Measurements from ENCODE around the gene BDH1.
"Not testable (repeated sequence)": the region's sequence is repeated elsewhere in the genome, so short reads cannot be mapped to it uniquely, and the experiment has no call there.

Gene BDH1

DNA sequence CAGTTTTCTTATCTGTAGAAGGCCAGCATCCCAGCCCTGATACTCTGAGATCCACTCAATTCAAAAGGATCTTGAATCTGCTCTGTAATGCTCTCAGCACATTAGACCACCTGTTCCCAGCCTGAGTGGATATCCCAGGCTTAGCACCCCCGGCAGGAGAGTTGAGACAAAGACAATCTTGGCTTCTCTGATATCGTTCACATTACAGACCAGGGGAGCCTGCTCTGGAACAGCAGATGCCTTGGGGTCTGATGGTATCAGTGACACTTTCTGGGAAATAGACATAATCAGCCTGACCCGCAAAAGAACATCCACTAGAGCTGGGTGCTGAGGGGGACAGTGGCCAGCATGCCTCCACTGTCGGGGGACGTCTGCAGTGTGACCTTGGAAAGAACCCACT is 70.6 kb downstream of the BDH1 start:
- TF ChIP-seq POLR2A (IDR thresholded peaks at IDR 0.05; ENCODE audit: extremely low read depth, insufficient read length) (no peak), MYC (IDR thresholded peaks at IDR 0.05; ENCODE audit: low read depth, low read length) (no peak)
- TF ChIP-seq, protein P1, sequence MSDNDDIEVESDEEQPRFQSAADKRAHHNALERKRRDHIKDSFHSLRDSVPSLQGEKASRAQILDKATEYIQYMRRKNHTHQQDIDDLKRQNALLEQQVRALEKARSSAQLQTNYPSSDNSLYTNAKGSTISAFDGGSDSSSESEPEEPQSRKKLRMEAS (IDR thresholded peaks at IDR 0.05; ENCODE audit: low read depth, low read length), result no peak
- TF ChIP-seq, protein P2, sequence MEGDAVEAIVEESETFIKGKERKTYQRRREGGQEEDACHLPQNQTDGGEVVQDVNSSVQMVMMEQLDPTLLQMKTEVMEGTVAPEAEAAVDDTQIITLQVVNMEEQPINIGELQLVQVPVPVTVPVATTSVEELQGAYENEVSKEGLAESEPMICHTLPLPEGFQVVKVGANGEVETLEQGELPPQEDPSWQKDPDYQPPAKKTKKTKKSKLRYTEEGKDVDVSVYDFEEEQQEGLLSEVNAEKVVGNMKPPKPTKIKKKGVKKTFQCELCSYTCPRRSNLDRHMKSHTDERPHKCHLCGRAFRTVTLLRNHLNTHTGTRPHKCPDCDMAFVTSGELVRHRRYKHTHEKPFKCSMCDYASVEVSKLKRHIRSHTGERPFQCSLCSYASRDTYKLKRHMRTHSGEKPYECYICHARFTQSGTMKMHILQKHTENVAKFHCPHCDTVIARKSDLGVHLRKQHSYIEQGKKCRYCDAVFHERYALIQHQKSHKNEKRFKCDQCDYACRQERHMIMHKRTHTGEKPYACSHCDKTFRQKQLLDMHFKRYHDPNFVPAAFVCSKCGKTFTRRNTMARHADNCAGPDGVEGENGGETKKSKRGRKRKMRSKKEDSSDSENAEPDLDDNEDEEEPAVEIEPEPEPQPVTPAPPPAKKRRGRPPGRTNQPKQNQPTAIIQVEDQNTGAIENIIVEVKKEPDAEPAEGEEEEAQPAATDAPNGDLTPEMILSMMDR (IDR thresholded peaks at IDR 0.05; ENCODE audit: low read depth, low read length), result no peak
- no peak overlapping the region for H3K4me3 ChIP-seq (ENCODE audit: low read depth, low read length)
- no peak for DNase-seq (ENCODE audit: low read depth)

DNA sequence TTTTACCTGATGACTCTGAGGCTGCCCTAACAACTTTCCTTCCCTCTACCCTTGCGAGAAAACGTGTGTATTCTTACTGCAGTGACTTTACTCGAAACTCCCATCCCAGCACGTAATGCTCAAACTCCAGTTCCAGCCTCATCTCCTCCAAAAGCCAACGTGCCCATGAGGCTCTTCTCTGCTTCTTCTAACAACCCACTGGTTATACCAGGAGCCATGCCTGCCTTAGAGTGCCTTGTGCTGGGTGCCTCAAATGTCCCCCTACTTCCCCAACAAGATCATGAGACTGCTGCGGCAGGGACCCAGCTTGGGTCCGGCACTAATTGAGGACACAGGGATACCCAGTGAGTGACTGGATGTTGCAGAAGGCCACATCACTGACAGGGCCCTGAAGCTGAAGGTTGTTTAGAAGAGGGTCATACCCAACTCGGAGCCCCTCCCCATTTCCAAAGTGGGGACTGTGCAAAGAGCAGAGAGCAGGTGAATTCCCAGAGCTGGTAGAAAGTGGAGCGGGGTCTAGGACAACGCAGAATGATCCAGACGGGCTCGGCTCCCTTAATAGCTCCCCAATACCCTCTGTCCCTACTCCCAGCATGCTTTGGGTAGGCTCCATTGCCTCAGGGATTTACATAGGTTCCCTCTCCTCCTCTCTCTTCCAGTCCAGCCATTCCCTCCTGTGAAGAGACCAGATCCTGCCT is 71.4 kb downstream of the BDH1 start:
- DNase-seq (ENCODE audit: low read depth), result no peak
- H3K4me3 ChIP-seq (ENCODE audit: low read depth, low read length), result no peak overlapping the region
- TF ChIP-seq, protein P2 (IDR thresholded peaks at IDR 0.05; ENCODE audit: low read depth, low read length), result no peak
- TF ChIP-seq MYC (IDR thresholded peaks at IDR 0.05; ENCODE audit: low read depth, low read length) (no peak), POLR2A (IDR thresholded peaks at IDR 0.05; ENCODE audit: extremely low read depth, insufficient read length) (no peak)
- TF ChIP-seq, protein P1 (IDR thresholded peaks at IDR 0.05; ENCODE audit: low read depth, low read length), result no peak

DNA sequence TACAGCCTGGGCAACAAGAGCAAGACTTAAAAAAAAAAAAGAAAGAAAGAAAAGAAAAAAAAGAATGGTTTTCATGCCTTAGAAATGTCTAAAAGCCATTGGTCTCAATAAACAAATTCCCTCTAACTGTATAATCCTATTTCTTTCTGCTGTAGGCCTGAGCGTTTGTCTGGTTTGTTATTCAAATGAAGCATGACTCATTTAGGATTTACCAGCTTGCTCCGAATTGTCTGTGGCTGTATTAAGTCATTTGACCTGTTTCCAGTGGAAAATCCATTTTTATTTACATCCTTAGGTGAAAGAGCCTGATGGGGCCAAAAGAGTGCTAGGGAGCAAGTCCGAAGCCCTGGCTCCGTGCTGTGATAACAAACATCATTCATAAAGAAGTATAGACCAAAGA is 73.8 kb downstream of the BDH1 start:
- H3K4me3 ChIP-seq (ENCODE audit: low read depth, low read length), result no peak overlapping the region
- no peak for DNase-seq (ENCODE audit: low read depth)
- no peak for TF ChIP-seq POLR2A (IDR thresholded peaks at IDR 0.05; ENCODE audit: extremely low read depth, insufficient read length)
- TF ChIP-seq, protein P1 (IDR thresholded peaks at IDR 0.05; ENCODE audit: low read depth, low read length), result no peak
- TF ChIP-seq MYC (IDR thresholded peaks at IDR 0.05; ENCODE audit: low read depth, low read length), result no peak
- TF ChIP-seq, protein P2 (IDR thresholded peaks at IDR 0.05; ENCODE audit: low read depth, low read length), result no peak

DNA sequence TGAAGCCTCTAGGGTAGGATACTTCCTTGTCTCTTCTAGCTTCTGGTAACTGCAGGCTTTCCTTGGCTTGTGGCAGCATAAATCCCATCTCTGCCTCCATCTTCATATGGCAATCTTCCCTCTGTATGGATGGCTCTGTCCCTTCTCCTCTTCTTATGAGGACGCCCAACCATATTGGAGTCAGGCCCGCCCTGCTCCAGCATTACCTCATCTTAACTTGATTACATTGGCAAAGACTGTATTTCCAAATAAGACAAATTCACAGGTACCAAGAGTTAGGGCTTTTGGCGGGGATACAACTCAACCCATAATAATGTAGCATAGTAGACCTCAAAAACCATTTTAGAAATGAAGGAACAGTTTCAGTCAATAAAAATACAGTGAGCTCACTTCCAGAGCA is 75.4 kb downstream of the BDH1 start:
- DNase-seq (ENCODE audit: low read depth), result no peak
- TF ChIP-seq POLR2A (IDR thresholded peaks at IDR 0.05; ENCODE audit: extremely low read depth, insufficient read length) (no peak), MYC (IDR thresholded peaks at IDR 0.05; ENCODE audit: low read depth, low read length) (no peak)
- TF ChIP-seq, protein P1 (IDR thresholded peaks at IDR 0.05; ENCODE audit: low read depth, low read length), result no peak
- TF ChIP-seq, protein P2 (IDR thresholded peaks at IDR 0.05; ENCODE audit: low read depth, low read length), result no peak

DNA sequence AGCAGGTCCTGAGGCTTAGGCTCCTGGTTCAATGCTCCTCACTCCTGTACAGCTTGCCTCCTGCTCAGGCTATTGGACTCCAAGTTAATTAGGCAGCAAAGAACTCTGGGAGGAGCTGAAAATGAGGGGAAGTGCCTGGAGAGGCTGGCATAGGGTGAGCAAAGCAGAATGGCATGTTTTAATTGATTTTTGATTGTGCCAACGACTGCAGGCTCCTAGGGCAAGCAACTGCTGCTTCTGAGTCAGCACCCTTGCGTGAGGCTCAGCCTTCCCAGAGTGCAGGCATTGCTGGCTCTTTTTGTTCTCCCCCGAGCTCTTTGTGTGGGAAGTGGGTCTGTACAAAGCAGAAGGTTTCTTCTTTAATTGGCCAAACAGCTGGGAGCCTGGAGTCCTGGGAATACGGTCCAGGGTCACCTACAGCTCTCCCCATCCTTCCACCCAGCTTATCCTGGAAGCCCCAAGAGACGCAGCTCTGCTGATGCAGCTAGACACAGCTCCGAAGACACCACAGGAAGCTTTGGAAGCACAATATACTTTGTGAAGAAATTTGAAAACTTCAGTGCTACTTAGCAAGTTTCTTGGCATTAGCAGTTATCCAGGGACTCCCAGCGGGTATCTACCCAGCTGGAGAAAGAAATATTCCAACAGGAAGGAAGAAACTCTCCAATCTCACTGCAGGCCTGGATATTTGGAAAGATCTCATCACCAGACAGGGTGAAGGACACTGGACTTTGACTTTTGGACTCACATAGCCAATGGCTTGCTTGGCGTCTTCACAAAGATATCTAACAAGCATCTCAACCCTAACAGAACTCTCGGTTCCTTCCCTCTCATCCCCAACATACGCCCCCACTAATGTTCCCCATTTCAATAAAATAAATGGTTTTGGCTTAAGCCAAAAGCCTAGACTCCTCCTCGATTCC is 76.8 kb downstream of the BDH1 start:
- no peak overlapping the region for H3K4me3 ChIP-seq (ENCODE audit: low read depth, low read length)
- TF ChIP-seq, protein P2 (IDR thresholded peaks at IDR 0.05; ENCODE audit: low read depth, low read length), result no peak
- TF ChIP-seq POLR2A (IDR thresholded peaks at IDR 0.05; ENCODE audit: extremely low read depth, insufficient read length) (no peak), MYC (IDR thresholded peaks at IDR 0.05; ENCODE audit: low read depth, low read length) (no peak)
- TF ChIP-seq, protein P1 (IDR thresholded peaks at IDR 0.05; ENCODE audit: low read depth, low read length), result no peak
- DNase-seq (ENCODE audit: low read depth), result peak; percentile 15

More for the DNA sequence above, 75.4 kb downstream of the BDH1 start:
- H3K4me3 ChIP-seq (ENCODE audit: low read depth, low read length), result no peak overlapping the region

DNA sequence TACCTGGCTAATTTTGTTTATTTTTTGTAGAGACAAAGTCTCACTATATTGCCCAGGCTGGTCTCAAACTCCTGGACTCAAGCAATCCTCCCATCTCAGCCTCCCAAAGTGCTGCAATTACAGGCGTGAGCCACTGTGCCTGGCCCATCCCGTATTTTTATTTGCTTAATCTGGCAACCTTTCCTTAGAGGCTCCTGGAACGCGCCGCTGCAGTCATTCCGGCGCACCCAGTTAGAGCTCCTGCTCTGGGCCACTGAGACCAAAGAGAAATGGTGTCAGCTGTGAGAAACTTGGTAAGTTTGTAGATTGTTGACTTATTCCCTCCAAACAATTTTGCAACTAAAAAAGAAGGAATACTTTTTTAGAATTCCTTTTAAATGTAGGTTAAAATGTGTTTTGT is 78.0 kb downstream of the BDH1 start:
- not testable (repeated sequence) for H3K4me3 ChIP-seq (ENCODE audit: low read depth, low read length); DNase-seq (ENCODE audit: low read depth)
